OCI-LY7 (cell line): ENCODE measurements around the gene FPR1. TPM values are rescaled to one million over a fixed set of nuclear protein-coding genes. Genes with fewer than 3 reads are reported as not detected.

Source experiments
- BruUV-seq: library from RNA; stranded (reverse); fragments of 400-500 nt; replicated peaks from 2 replicates; lab custom pipeline; 2021; lab: Mats Ljungman, UMichigan
- CTCF ChIA-PET: fragments of 300-600 bp; sonication (Branson Sonifier 250); formaldehyde crosslinking; loops from one replicate; lab custom pipeline; 2022; ENCODE audit warnings: antibody characterized with exemption; ENCODE audit not compliant: unreplicated experiment; lab: Charles Lee
- POLR2A ChIA-PET: fragments of 300-600 bp; sonication (Branson Sonifier 250); formaldehyde crosslinking; loops from one replicate; lab custom pipeline; 2022; ENCODE audit warnings: antibody characterized with exemption; lab: Charles Lee
- DNase-seq: peaks from one replicate; pipeline ENCODE4 v3.0.0-alpha.2; 2015; ENCODE audit warnings: low spot score
- H2AFZ ChIP-seq: fragments of 200-600 bp; sonication (generic), shearing (Covaris generic); 2 replicates; pipeline ENCODE4 v1.6.1; 2014; ENCODE audit warnings: mild to moderate bottlenecking, antibody characterized with exemption, low read length, moderate library complexity
- H3K27ac ChIP-seq: fragments of 200-600 bp; sonication (generic); 2 replicates; pipeline ENCODE4 v1.5.1; 2014; ENCODE audit warnings: mixed run types, low read depth, mild to moderate bottlenecking, moderate library complexity, low read length, inconsistent platforms; ENCODE audit not compliant: poor library complexity, severe bottlenecking
- H3K36me3 ChIP-seq: fragments of 200-600 bp; sonication (generic); 2 replicates; pipeline ENCODE4 v1.6.1; 2014; ENCODE audit warnings: mild to moderate bottlenecking, antibody characterized with exemption, low read length, moderate library complexity, mixed read lengths; ENCODE audit not compliant: insufficient read depth
- H3K4me1 ChIP-seq: fragments of 200-600 bp; sonication (generic); 2 replicates; pipeline ENCODE4 v1.5.1; 2014; ENCODE audit warnings: mild to moderate bottlenecking, low read length; ENCODE audit not compliant: insufficient read depth, poor library complexity, severe bottlenecking
- H3K4me2 ChIP-seq: fragments of 200-600 bp; sonication (generic); 2 replicates; pipeline ENCODE4 v1.6.1; 2014; ENCODE audit warnings: mild to moderate bottlenecking, low read length
- H3K4me3 ChIP-seq: fragments of 200-600 bp; sonication (generic); 2 replicates; pipeline ENCODE4 v1.5.1; 2014; ENCODE audit warnings: mild to moderate bottlenecking, low read depth, low read length; ENCODE audit not compliant: poor library complexity, severe bottlenecking
- H3K79me2 ChIP-seq: fragments of 200-600 bp; sonication (generic); 2 replicates; pipeline ENCODE4 v1.6.1; 2016; ENCODE audit warnings: low read depth, mild to moderate bottlenecking, low read length, moderate library complexity, mixed read lengths; ENCODE audit not compliant: insufficient read depth
- H3K9me2 ChIP-seq: fragments of 200-600 bp; sonication (generic); 2 replicates; pipeline ENCODE4 v1.6.1; 2016; ENCODE audit warnings: mild to moderate bottlenecking, low read length, mixed read lengths; ENCODE audit not compliant: insufficient read depth
- H3K9me3 ChIP-seq: fragments of 200-600 bp; sonication (generic); 2 replicates; pipeline ENCODE4 v1.6.1; 2014; ENCODE audit warnings: mild to moderate bottlenecking, mixed run types, low read length, mixed read lengths
- H4K20me1 ChIP-seq: fragments of 200-600 bp; sonication (generic); 2 replicates; pipeline ENCODE4 v1.6.1; 2014; ENCODE audit warnings: mild to moderate bottlenecking, antibody characterized with exemption, low read length, moderate library complexity, mixed read lengths; ENCODE audit not compliant: insufficient read depth
- EZH2phosphoT487 ChIP-seq: fragments of 200-600 bp; sonication (generic); IDR thresholded peaks from 2 replicates; pipeline ENCODE4 v1.6.1; 2018; ENCODE audit warnings: low read depth, borderline replicate concordance, mild to moderate bottlenecking, mixed run types, antibody characterized with exemption, low read length, moderate library complexity, mixed read lengths
- intact Hi-C: fragments of 100-400 bp; cut with micrococcal nuclease; formaldehyde crosslinking; loops from one replicate; pipeline ENCODE4 v1.10.0; 2022; ENCODE audit not compliant: unreplicated experiment
- total RNA-seq, 2 experiments: library from RNA; depleted of rRNA in 1 of 2; stranded (reverse); fragments of >200 nt in 1 of 2; shearing (Covaris generic) in 1 of 2; gene quantifications; 2 replicates each; pipeline ENCODE4 v1.2.3, GENCODE V29; 2014 to 2022
- TF ChIP-seq, protein P1 (sequence below): fragments of 200-600 bp; sonication (generic); conservative IDR thresholded peaks from 2 replicates; pipeline ENCODE4 v1.5.1; 2014; ENCODE audit warnings: mild to moderate bottlenecking, antibody characterized with exemption, low read length, moderate library complexity, mixed read lengths

The FPR1 gene
- total RNA-seq, 2 experiments from 2014 or later = not detected

GRCh38 chr19:51786646-51787494 is 35.2 kb upstream of the FPR1 start:
- no peak for DNase-seq
- Histone ChIP-seq H3K79me2 (no peaks in the 10 kb centered on the region), H3K4me2 (no peak overlapping the region), H3K4me1 (no peaks in the 10 kb centered on the region), H3K9me2 (no peaks in the 10 kb centered on the region), H3K9me3 (no peaks in the 10 kb centered on the region), H4K20me1 (no peaks in the 10 kb centered on the region), H2AFZ (no peak overlapping the region), H3K27ac (no peak overlapping the region), H3K36me3 (no peaks in the 10 kb centered on the region), H3K4me3 (no peak overlapping the region)
- BruUV-seq = no TSS peak
- no peak for TF ChIP-seq EZH2phosphoT487
- TF ChIP-seq, protein P1, sequence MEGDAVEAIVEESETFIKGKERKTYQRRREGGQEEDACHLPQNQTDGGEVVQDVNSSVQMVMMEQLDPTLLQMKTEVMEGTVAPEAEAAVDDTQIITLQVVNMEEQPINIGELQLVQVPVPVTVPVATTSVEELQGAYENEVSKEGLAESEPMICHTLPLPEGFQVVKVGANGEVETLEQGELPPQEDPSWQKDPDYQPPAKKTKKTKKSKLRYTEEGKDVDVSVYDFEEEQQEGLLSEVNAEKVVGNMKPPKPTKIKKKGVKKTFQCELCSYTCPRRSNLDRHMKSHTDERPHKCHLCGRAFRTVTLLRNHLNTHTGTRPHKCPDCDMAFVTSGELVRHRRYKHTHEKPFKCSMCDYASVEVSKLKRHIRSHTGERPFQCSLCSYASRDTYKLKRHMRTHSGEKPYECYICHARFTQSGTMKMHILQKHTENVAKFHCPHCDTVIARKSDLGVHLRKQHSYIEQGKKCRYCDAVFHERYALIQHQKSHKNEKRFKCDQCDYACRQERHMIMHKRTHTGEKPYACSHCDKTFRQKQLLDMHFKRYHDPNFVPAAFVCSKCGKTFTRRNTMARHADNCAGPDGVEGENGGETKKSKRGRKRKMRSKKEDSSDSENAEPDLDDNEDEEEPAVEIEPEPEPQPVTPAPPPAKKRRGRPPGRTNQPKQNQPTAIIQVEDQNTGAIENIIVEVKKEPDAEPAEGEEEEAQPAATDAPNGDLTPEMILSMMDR = no peak
- intact Hi-C loops = no loop called here
- POLR2A ChIA-PET = no interaction called here
- CTCF ChIA-PET = no interaction called here

- DNase-seq = peak; percentile 17
- BruUV-seq = no TSS peak
Observed at GRCh38 chr19:51784922-51785690, 33.4 kb upstream of the FPR1 start.

More at GRCh38 chr19:51784922-51785690, 33.4 kb upstream of the FPR1 start:
- intact Hi-C loops = no loop called here
- no peaks in the 10 kb centered on the region for H4K20me1 ChIP-seq
- H2AFZ ChIP-seq = peak overlapping the region; percentile 18; the same call in 1 of the 2 replicates
- H3K9me3 ChIP-seq = no peaks in the 10 kb centered on the region
- ChIA-PET POLR2A (no interaction called here), CTCF (no interaction called here)
- H3K79me2 ChIP-seq = no peaks in the 10 kb centered on the region
- no peaks in the 10 kb centered on the region for H3K4me1 ChIP-seq
- H3K4me3 ChIP-seq = no peak overlapping the region
- TF ChIP-seq, protein P1 = no peak
- no peak for TF ChIP-seq EZH2phosphoT487
- no peaks in the 10 kb centered on the region for H3K36me3 ChIP-seq
- H3K27ac ChIP-seq = no peak overlapping the region
- H3K4me2 ChIP-seq = no peak overlapping the region; the same call in 1 of the 2 replicates
- no peaks in the 10 kb centered on the region for H3K9me2 ChIP-seq
